GM18502 (cell line): ENCODE measurements around the gene CABLES1.
"Not testable (repeated sequence)": the region's sequence is repeated elsewhere in the genome, so short reads cannot be mapped to it uniquely, and the experiment has no call there.

Experiments
- ATAC-seq: cut with Tn5 transposase; IDR thresholded peaks from one replicate; pipeline ENCODE4 v1.9.1; 2021; ENCODE audit warnings: mild to moderate bottlenecking; ENCODE audit not compliant: unreplicated experiment, poor library complexity

Gene CABLES1

GRCh38 chr18:23134780-23135549 lies at the start of gene CABLES1:
Gene CABLES1 (plus strand): TSS chr18:23135485. CDS start chr18:23135763, 278 bp downstream.
- peak; percentile 17 for ATAC-seq

GRCh38 chr18:23087352-23087751 lies 47.9 kb upstream of the CABLES1 start:
- ATAC-seq, result no peak

- ATAC-seq, result no peak
These were observed 47.0 kb upstream of the CABLES1 start for GRCh38 chr18:23088310-23088709.

- peak; percentile 75 for ATAC-seq
These were observed 44.0 kb upstream of the CABLES1 start for GRCh38 chr18:23091017-23091993.

DNA sequence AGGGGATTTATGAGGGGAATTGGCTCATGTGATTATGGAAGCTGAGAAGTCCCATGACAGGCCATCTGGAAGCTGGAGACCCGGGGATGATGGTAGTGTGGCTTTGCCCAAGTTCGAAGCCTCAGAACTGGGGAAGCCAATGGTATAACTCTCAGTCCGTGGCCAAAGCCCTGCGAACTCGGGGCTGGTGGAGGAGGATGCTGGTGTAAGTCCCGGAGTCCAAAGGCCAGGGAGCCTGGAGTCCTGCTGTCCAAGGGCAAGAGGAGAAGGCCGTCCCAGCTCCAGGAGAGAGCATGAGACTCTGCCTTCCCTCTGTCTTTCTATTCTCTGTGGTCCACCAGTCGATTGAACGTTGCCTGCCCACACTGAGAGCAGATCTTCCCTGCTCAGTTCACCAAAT lies 43.2 kb upstream of the CABLES1 start:
- no peak for ATAC-seq

DNA sequence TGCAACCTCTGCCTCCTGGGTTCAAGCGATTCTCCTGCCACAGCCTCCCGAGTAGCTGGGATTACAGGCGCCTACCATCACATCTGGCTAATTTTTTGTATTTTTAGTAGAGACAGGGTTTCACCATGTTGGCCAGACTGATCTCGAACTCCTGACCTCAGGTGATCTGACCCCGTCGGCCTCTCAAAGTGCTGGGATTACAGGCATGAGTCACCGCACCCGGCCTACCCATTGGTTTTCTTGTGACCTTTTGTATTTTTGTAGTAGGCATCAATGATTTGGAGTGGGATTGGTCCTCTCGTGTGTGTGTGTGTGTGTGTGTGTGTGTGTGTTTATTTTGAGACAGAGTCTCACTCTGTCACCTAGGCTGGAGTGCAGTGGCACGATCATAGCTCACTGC lies 42.2 kb upstream of the CABLES1 start:
- not testable (repeated sequence) for ATAC-seq

- no peak for ATAC-seq
These were observed 41.5 kb upstream of the CABLES1 start for GRCh38 chr18:23093772-23094171.

DNA sequence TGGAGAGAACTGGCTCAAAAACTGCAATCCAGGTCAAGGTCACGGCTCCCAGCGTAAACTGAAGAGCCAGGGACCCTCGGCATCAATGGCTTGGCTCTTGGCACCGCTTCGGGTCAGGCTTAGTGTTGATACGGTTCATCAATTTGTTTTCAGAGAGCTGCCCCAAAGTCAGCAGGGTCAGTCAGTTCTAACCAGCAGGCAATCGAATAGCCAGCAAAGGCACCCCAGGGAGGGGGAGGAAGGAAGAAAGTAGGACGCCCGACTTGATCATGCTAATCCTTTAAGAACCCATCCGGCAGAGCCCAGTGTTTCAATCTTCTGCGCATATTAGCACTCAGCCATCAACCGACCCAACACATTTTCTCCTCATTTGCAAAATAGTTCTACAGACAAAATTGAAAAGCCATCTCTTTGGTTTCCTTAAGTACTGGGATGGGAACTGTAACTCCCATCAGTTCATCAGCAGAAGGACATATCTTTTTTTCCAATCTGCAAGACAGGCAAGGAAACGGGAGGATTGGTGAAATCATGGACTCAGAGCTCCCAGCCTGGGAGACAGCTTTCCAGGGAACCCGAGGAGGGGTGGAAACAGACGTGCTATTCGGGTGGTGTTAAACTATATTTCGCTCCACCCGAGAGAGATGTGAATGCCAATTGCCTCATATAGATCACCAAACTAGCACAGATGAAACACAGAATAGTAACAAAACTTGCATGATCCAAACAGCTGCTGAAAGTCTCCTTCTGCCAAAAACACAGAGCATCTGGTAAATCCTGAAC lies 40.7 kb upstream of the CABLES1 start:
- no peak for ATAC-seq

DNA sequence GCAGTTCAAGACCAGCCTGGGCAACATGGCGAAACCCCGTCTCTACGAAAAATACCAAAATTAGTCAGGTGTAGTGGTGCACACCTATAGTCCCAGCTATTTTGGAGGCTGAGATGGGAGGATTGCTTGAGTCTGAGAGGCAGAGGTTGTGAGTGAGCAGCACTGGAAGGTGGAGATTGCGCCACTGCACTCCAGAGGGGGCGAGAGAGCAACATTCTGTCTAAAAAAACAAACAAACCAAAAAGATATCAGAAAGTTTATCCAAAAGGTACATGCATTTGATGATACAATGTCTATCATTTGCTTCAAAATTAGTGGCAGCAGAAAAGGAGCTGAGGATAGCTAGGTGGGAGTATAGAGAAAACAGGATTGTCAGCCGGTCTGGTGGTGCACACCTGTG lies 39.8 kb upstream of the CABLES1 start:
- ATAC-seq, result no peak

DNA sequence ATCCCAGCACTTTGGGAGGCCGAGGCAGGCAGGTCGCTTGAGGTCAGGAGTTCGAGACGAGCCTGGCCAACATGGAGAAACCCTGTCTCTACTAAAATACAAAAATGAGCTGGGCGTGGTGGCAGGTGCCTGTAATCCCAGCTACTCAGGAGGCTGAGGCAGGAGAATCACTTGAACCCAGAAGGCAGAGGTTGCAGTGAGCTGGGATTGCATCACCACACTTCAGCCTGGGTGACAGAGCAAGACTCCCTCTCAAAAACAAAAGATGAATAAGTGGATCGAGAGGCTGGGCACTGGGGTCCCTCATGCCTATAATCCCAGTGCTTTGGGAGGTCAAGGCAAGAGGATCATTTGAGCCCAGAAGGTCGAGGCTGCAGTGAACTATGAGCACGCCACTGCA lies 38.3 kb upstream of the CABLES1 start:
- ATAC-seq, result not testable (repeated sequence)

DNA sequence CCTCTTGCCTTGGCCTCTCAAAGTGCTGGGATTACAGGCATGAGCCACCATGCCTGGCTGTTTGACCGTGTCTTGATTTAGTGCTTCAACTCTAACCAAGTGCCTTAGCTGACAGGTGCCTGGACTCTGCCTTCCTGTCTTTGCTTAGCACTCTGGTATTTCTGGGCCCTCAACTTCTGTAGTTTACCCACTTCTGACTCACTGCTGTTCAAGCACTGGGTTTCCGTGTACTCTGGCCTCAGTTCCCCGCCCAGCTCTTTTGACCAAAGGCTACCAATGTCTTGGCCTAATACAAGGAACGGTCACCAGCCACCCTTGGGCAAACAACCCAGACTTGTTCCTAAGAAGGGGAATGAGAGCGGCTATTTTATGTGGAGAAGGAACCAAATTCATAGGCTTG lies 35.7 kb upstream of the CABLES1 start:
- ATAC-seq, result no peak

GRCh38 chr18:23101861-23102432 lies 33.3 kb upstream of the CABLES1 start:
- ATAC-seq, result no peak

DNA sequence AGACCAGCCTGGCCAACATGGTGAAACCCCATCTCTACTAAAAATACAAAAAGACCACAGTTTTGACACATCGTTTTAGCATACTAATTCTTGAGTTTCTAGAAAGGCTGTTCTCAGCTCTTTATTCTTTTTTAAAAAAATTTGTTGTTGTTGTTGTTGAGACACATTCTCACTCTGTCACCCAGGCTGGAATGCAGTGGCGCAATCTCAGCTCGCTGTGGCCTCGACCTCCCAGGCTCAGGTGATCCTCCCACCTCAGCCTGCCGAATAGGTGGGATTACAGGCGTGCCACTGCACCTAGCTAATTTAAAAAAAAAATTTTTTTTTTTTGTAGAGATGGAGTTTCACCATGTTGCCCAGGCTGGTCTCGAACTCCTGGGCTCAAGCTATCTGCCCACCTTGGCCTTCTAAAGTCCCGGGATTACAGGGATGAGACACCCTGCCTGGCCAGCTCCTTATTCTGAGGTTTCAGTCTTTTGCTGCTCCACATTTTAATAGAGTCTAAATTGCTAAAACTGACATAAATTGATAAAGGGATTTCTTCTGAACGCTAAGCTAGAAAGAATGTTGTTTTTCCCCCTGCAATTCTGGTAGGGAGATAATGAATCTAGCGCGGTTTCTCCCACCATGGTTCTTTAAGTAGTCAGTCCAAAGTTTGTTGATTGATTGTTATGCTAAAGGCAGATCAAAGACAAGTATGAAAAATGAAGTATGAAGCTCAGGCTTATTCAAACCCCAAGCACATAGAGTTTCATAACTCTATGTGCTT lies 32.6 kb upstream of the CABLES1 start:
- no peak for ATAC-seq

- no peak for ATAC-seq
These were observed 31.8 kb upstream of the CABLES1 start for GRCh38 chr18:23103449-23103848.

- no peak for ATAC-seq
These were observed 30.3 kb upstream of the CABLES1 start for GRCh38 chr18:23105030-23105429.

GRCh38 chr18:23105581-23106219 lies 29.6 kb upstream of the CABLES1 start:
- no peak for ATAC-seq

DNA sequence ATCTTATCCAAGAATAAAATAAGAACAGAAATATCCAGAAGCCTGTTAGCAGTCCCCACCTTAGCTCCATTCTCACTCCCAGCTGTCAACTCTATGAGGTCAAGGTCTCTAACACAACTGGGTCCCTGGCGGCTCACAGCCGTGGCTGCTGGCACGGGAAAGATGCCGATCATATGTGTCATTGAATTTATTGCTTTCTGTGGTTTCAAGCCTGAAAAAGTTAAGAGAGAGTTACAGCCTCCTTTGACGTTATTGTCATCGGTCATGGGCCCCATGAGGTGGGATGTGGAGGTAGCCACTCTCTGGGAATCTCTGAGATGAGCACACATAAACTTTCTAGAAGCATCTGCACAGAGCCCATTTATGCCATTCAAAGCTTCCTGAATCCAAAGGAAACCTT lies 28.7 kb upstream of the CABLES1 start:
- no peak for ATAC-seq

DNA sequence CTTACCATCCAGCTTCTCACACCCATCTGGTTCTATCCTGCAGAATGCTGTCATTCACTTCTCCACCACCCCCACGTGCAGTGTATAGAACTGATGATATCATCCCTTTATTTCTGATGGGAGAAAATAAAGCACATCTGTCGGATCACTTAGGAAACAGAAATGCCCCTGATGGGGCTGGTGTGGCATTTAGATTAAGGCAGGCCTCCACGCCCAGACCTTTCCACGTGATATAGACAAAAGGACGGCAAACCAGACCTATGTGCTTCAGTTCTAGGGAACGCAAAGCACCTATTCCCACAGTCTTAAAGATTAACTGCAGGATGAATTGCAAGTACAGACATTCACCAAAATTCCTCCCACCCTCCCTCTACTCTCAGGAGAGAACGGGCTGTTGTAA lies 27.6 kb upstream of the CABLES1 start:
- no peak for ATAC-seq

DNA sequence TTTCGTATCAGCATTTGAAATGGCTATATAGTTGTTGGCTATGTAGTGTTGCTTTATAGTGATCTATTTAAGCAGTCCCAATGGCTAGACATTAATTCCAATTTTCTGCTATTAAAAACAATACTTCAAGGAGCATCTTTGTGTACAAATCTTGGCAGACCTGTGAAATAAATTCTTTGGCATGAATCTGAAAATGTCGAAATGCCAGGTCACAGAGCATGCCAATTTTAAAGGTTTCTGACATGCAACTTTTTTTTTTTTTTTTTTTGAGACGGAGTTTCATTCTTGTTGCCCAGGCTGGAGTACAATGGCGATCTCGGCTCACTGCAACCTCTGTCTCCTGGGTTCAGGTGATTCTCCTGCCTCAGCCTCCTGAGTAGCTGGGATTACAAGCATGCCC lies 26.8 kb upstream of the CABLES1 start:
- no peak for ATAC-seq
